HEK293T (cell line): ENCODE measurements around the gene SLCO3A1.

Source experiments
- BHLHE40 ChIP-seq: fragments of 450-650 bp; IDR thresholded peaks from 2 replicates; pipeline ENCODE4 v1.6.1; 2016; ENCODE audit warnings: mild to moderate bottlenecking, moderate library complexity, borderline replicate concordance
- FOXK2 ChIP-seq: fragments of 450-650 bp; IDR thresholded peaks from 2 replicates; pipeline ENCODE4 v1.6.1; 2016; ENCODE audit warnings: mild to moderate bottlenecking
- L3MBTL2 ChIP-seq: fragments of 450-650 bp; conservative IDR thresholded peaks from 2 replicates; pipeline ENCODE4 v1.6.1; 2016; ENCODE audit warnings: mild to moderate bottlenecking
- ZNF384 ChIP-seq: fragments of 450-650 bp; IDR thresholded peaks from 2 replicates; pipeline ENCODE4 v1.6.1; 2016

DNA sequence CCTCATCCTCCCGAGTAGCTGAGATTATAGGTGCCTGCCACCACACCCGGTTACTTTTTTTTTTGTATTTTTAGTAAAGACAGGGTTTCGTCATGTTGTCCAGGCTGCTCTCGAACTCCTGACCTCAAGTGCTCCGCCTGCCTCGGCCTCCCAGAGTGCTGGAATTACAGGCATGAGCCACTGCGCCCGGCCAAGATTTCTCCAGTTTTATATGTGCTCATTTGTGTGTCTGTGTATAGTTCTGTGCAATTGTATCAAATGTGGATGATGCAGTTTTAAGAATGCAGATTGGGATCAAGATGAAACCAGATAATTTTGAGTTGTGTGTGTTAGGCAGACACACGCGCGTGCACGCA lies 68.3 kb downstream of the SLCO3A1 start:
- TF ChIP-seq ZNF384, result no peak
- TF ChIP-seq BHLHE40, result no peak
- no peak for TF ChIP-seq L3MBTL2
- no peak for TF ChIP-seq FOXK2
